Heart right ventricle (tissue), 16 donors: ENCODE measurements around the gene CCL2. TPM values are rescaled to one million over a fixed set of nuclear protein-coding genes. Genes with fewer than 3 reads are reported as not detected.

ENCODE experiments used
- ATAC-seq, 8 donors: fragments of 200-7000 bp; cut with Tn5 transposase; one replicate each; pipeline ENCODE4 v1.9.1; 2020; ENCODE audit warnings: mild to moderate bottlenecking in 8 of 8, moderate library complexity in 8 of 8, moderate number of reproducible peaks in 1 of 8
- DNase-seq, 2 donors: peaks; one replicate each; pipeline ENCODE4 v3.0.0-alpha.2; 2020
- H3K27ac ChIP-seq, 10 donors: fragments of 200-600 bp; sonication (generic) in 2 of 10; one replicate each; pipeline versions ENCODE4 v1.5.0 to v1.8.0; 2020 to 2022; ENCODE audit warnings: mild to moderate bottlenecking in 3 of 10
- H3K27me3 ChIP-seq, 7 donors: fragments of 200-600 bp; one replicate each; pipeline ENCODE4 v1.8.0; 2021 to 2022; ENCODE audit warnings: mild to moderate bottlenecking in 2 of 7
- H3K36me3 ChIP-seq, 9 donors: fragments of 200-600 bp; sonication (generic) in 1 of 9; one replicate each; pipeline versions ENCODE4 v1.5.0 to v1.8.0; 2020 to 2022; ENCODE audit warnings: mild to moderate bottlenecking in 2 of 9
- H3K4me1 ChIP-seq, 9 donors: fragments of 200-600 bp; sonication (generic) in 1 of 9; one replicate each; pipeline versions ENCODE4 v1.5.0 to v1.8.0; 2020 to 2022; ENCODE audit warnings: mild to moderate bottlenecking in 4 of 9
- H3K4me3 ChIP-seq, 10 donors: fragments of 200-600 bp; sonication (generic) in 2 of 10; one replicate each; pipeline versions ENCODE4 v1.5.0 to v1.8.0; 2020 to 2022; ENCODE audit warnings: mild to moderate bottlenecking in 7 of 10, moderate library complexity in 2 of 10
- H3K9me3 ChIP-seq, 11 donors: fragments of 200-600 bp in 10 of 11; sonication (generic) in 2 of 11; one replicate each; pipeline versions ENCODE4 v1.5.0 to v1.8.0; 2013 to 2022; ENCODE audit warnings: mild to moderate bottlenecking in 2 of 11, control low read depth in 1 of 11, moderate library complexity in 1 of 11
- WGBS, 2 donors: extraction: QIAGEN DNeasy Blood & Tissue Kit; methylation state at CpG; one replicate each; pipeline ENCODE4 v1.1.7; 2013; ENCODE audit warnings: inconsistent platforms in 1 of 2; 5-methylcytosine and 5-hydroxymethylcytosine counted together
- intact Hi-C, 10 donors: fragments of 100-400 bp; cut with DNase I; formaldehyde crosslinking; loops; one replicate each; pipeline versions ENCODE4 v1.11.1 to v1.14.2; 2022
- polyA plus RNA-seq, 2 donors: library from polyadenylated mRNA; stranded (reverse); fragments of 200-250 nt; gene quantifications; one replicate each; pipeline ENCODE4 v1.2.3, GENCODE V29; 2013
- total RNA-seq, 10 donors: library from RNA; stranded (reverse); fragmentation: NEBNext Ultra II Directional in 3 of 10; extraction: Animal tissue kit (Norgen Biotek cat#: 25700) in 3 of 10; gene quantifications; one replicate each; pipeline versions ENCODE4 v1.2.1 to v1.2.4, GENCODE V29; 2021 to 2023
- TF ChIP-seq, protein P1 (sequence below), 9 donors: fragments of 200-600 bp; sonication (generic) in 2 of 9; IDR thresholded peaks; one replicate each; pipeline versions ENCODE4 v1.5.0 to v1.8.0; 2021 to 2022; ENCODE audit warnings: antibody characterized with exemption in 9 of 9, mild to moderate bottlenecking in 5 of 9, moderate library complexity in 1 of 9
- donor health status: Arrhythmogenic right ventricular cardiomyopathy.
- donor health status: ischemic (EF 13 %, LVEDD 7.1; RV severe dilation, severe dysfunction).
- donor health status: healthy with polysubstance abuse.
- donor health status: DM: no; HTN: yes; CAD: no.
- donor health status: DM: no; HTN: no; CAD: no.
- donor health status: ischemic (EF 25% LVEDD 6.9; RV normal size, moderate dysfunction).
- donor health status: ischemic (EF 25% LVEDD 5.7; RV mildly dilated, moderate dysfunction).
- donor health status: healthy.
- donor health status: DM: yes; HTN: yes; CAD: no.
- donor health status: Ischemic cardiomyopathy.
- donor health status: ischemic (EF 35%, LVEDD 5.7; RV mildly dilated, moderate dysfunction).
- donor health status: nonischemic (EF 11% LVEDD 7.7; RV severe dilation, severe dysfunction).
- donor health status: DM: yes; HTN: yes; CAD: no.
- donor health status: PGD.
- donor health status: ischemic (EF 29% LVEDD 5.4; RV normal size, mild dysfunction).
- donor health status: nonischemic (EF 23%, LVEDD 6.1; RV moderate dilation, normal function).

CCL2 gene
- total and polyA plus RNA-seq, 12 donors = 2.9 to 264 (median 42.0) TPM

DNA sequence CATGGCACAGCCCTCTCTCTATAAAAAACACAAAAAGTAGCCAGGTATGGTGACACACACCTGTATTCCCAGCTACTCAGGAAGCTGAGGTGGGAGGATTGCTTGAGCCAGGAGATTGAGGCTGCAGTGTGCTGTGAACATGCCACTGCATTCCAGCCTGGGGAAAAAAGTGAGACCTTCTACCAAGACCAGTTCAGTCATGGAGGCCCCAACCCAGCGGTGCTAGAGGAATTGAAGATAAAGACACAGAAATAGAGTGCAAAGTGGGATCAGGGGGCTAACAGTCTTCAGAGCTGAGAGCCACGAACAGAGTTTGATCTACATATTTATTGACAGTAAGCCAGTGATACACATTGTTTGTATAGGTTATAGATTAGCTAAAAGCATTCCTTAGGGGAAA, 48.5 kb downstream of the CCL2 start:
- Histone ChIP-seq H3K27ac (peak overlapping the region in 1 of 10 donors; percentile 41), H3K4me1 (peaks cover 6 to 69% (median 52%) of the 10 kb centered on the region in 9 donors), H3K27me3 (no peaks in the 10 kb centered on the region), H3K36me3 (no peaks in the 10 kb centered on the region), H3K4me3 (no peak overlapping the region), H3K9me3 (no peaks in the 10 kb centered on the region)
- ATAC-seq = no peak
- intact Hi-C loops = loop anchor here in 4 of 10 donors (5.0 kb wide), 2 partner anchors 46 to 51 kb away; partner anchors contain the start of gene CCL2 (in 1 of the 4)
- TF ChIP-seq, protein P1, sequence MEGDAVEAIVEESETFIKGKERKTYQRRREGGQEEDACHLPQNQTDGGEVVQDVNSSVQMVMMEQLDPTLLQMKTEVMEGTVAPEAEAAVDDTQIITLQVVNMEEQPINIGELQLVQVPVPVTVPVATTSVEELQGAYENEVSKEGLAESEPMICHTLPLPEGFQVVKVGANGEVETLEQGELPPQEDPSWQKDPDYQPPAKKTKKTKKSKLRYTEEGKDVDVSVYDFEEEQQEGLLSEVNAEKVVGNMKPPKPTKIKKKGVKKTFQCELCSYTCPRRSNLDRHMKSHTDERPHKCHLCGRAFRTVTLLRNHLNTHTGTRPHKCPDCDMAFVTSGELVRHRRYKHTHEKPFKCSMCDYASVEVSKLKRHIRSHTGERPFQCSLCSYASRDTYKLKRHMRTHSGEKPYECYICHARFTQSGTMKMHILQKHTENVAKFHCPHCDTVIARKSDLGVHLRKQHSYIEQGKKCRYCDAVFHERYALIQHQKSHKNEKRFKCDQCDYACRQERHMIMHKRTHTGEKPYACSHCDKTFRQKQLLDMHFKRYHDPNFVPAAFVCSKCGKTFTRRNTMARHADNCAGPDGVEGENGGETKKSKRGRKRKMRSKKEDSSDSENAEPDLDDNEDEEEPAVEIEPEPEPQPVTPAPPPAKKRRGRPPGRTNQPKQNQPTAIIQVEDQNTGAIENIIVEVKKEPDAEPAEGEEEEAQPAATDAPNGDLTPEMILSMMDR (IDR thresholded peaks at IDR 0.05) = no peak
- WGBS, 2 donors = 92 to 96% methylated on average over 2 of the region's 2 CpGs
- no peak for DNase-seq

DNA sequence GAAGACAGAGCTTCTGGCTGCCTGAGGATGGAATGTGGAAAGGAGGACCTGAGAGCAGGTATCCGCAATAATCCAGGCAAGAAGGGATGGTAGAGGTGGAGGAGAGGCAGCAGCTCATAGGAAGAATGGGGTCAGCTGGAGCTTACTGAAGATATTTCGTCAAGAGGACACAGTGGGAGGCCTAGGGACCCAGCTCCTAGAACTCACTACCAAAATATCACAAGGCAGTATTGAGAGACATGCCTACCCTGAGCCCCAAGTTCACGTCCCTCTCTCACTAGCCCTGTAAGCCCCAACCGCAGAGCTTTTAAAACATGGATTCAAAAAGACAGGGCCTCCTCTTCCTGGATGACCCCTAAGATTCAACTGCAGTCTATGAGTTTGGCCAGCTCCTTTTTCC, 50.0 kb downstream of the CCL2 start:
- Histone ChIP-seq H3K27me3 (no peaks in the 10 kb centered on the region), H3K4me1 (peaks cover 3 to 74% (median 44%) of the 10 kb centered on the region in 9 donors), H3K36me3 (no peaks in the 10 kb centered on the region), H3K4me3 (no peak overlapping the region), H3K27ac (no peak overlapping the region), H3K9me3 (no peaks in the 10 kb centered on the region)
- TF ChIP-seq, protein P1 (IDR thresholded peaks at IDR 0.05) = no peak
- intact Hi-C loops = loop anchor here in 6 of 10 donors (5.0 kb wide), 4 partner anchors 52 to 103 kb away; partner anchors contain the start of genes CCL1 (in 2 of the 6) and CCL13 (in 1 of the 6)
- WGBS, 2 donors = 93 to 96% methylated on average over 4 of the region's 4 CpGs
- DNase-seq (no peak), ATAC-seq (no peak)

DNA sequence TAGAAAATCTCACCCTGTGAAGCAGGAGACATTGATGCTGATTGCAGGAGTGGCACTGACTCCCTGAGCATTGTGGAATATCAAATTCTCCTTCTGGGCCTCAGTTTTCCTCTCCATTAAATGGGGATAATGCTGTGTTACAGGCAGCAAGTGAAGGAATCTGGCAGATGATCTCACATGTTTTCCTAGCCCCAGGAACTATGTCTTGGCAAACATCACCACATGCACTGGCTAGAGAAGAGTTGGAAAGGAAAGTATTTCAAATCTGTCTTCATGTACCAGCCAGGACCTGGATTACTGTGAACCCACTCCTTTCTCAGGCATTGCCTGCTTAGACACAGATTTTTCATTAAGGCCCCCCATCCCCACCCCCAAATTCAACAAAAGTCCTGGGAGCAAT, 50.5 kb downstream of the CCL2 start:
- TF ChIP-seq, protein P1 (IDR thresholded peaks at IDR 0.05) = no peak
- ATAC-seq (no peak), DNase-seq (no peak)
- intact Hi-C loops = loop anchor here (1.0 to 5.0 kb wide), 8 partner anchors 52 to 106 kb away; partner anchors contain the start of genes CCL1 (in 2 of the 10) and CCL13 (in 1 of the 10)
- H3K27ac ChIP-seq = no peak overlapping the region
- no peaks in the 10 kb centered on the region for H3K27me3 ChIP-seq
- H3K36me3 ChIP-seq = no peaks in the 10 kb centered on the region
- no peaks in the 10 kb centered on the region for H3K9me3 ChIP-seq
- peaks cover 0 to 69% (median 39%) of the 10 kb centered on the region in 9 donors for H3K4me1 ChIP-seq
- no peak overlapping the region for H3K4me3 ChIP-seq

DNA sequence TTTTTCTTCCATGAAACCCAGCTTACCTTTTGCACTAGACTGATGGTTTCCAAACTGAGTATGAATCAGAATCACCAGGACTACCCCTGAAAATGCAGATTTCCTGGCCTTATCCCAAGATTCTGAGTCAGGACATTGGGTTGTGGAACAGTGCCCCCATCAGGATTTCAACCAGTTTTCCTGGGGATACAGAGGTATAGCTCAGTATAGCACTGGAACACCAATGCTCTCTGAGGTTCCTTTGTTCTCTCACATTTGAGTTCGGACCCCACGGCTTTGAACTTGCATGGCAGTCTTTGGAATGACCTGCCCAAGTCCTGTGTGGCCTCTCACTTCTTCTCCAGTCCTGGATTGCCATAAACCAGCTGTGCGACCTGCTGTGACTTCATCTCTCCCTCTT, 51.4 kb downstream of the CCL2 start:
- no peaks in the 10 kb centered on the region for H3K9me3 ChIP-seq
- DNase-seq = peak in 1 of 2 donors; percentile 48
- peaks cover 0 to 5% (median 0%) of the 10 kb centered on the region in 7 donors for H3K27me3 ChIP-seq
- intact Hi-C loops = loop anchor here (1.0 to 5.0 kb wide), 8 partner anchors 51 to 107 kb away; partner anchors contain the start of genes CCL1 (in 2 of the 10) and CCL13 (in 1 of the 10)
- peaks cover 0 to 64% (median 32%) of the 10 kb centered on the region in 9 donors for H3K4me1 ChIP-seq
- H3K27ac ChIP-seq = peak overlapping the region in 5 of 10 donors; percentile 2 to 69 (median 30)
- H3K36me3 ChIP-seq = no peaks in the 10 kb centered on the region
- no peak overlapping the region for H3K4me3 ChIP-seq
- TF ChIP-seq, protein P1 (IDR thresholded peaks at IDR 0.05) = peak in 8 of 9 donors; percentile 45 to 69 (median 55)
- 63 to 64% methylated on average over 3 of the region's 3 CpGs for WGBS, 2 donors
- ATAC-seq = peak; percentile 68 to 86 (median 80)

Other genes with a start within 250 kb of the CCL2 start
- under 1 TPM in 1 of 10 donors, not detected in 9; 0.65 TPM for gene CCL7, start 14.9 kb downstream of the CCL2 start, total RNA-seq
- gene CCL7, start 14.9 kb downstream of the CCL2 start, polyA plus RNA-seq = under 1 TPM in 1 of 2 donors, not detected in 1; 0.29 TPM
- 10 to 100 TPM in 2 of 10 donors, 1 to 10 TPM in 6, under 1 TPM in 2; 0.46 to 31.2 (median 1.3) TPM for gene CCL11, start 30.5 kb downstream of the CCL2 start, total RNA-seq
- gene CCL11, start 30.5 kb downstream of the CCL2 start, polyA plus RNA-seq = 1 to 10 TPM; 1.5 to 6.2 TPM
- gene CCL8, start 64.2 kb downstream of the CCL2 start, total RNA-seq = 10 to 100 TPM in 1 of 10 donors, 1 to 10 TPM in 4, under 1 TPM in 4, not detected in 1; 0.39 to 17.5 (median 1.1) TPM
- under 1 TPM in 1 of 2 donors, not detected in 1; 0.38 TPM for gene CCL8, start 64.2 kb downstream of the CCL2 start, polyA plus RNA-seq
- 10 to 100 TPM in 1 of 10 donors, 1 to 10 TPM in 6, under 1 TPM in 2, not detected in 1; 0.39 to 64.0 (median 1.4) TPM for gene CCL13, start 101.2 kb downstream of the CCL2 start, total RNA-seq
- gene CCL13, start 101.2 kb downstream of the CCL2 start, polyA plus RNA-seq = 1 to 10 TPM; 1.0 to 2.3 TPM
- gene CCL1, start 107.9 kb downstream of the CCL2 start, total RNA-seq = not detected
- not detected for gene CCL1, start 107.9 kb downstream of the CCL2 start, polyA plus RNA-seq